ENCODE results near the gene QARS1. TPM values are rescaled to one million over a fixed set of nuclear protein-coding genes. Genes with fewer than 3 reads are reported as not detected.
A peak's percentile ranks its signal among the peaks of the same experiment; 100 is the strongest.

The QARS1 gene
- total RNA-seq, 4 donors from 2014 or later, result 403 to 873 (median 447) TPM

DNA sequence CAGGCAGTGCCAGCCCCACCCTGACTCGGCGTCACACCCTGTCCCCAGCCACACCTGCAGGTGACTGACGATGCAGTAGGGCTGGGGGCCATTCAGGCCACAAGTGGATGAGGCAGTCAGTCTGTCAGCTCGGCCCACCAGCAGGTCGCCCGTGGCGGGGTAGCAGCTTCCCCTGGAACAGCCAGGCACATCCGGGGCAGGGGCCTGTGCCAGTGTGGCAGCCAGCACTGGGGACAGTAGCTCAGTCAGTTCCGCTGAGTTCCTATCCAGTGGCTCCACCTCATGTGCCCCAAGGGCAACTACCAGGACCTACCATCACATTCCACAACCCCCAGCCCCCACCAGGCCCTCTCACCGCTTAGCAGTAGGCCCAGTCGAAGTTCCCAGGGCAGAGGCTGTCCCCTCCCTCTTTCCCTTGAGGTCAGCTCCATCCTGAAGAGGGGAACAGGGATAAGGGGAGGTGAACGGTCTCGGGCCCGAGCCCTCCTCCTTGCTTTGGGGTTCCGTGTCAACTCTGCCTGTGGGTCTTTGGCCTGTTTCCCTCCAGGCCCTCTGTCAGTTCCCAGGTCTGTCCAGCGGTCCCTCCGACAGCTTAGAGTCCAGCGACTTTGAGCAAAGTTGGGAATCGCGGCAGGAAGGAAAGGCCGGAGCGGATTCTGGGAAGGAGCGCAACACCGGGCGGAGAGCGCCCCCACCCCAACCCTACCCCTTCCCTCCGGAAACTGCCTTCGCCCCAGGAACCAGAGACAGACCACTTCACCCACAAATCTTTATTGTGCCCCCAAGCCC is 28.1 kb upstream of the QARS1 start, which contains the start of gene LAMB2:
Gene LAMB2, minus strand, starts transcription at position 614 of the 789 bp plus-strand sequence. Its CDS starts 183 bp downstream, at position 431.
- H3K4me1 ChIP-seq, result peaks cover 9 to 38% (median 21%) of the 10 kb centered on the region in 4 donors
- WGBS, 2 donors (ENCODE audit: low coverage in 1 of 2), result 19% methylated on average over 22 of the region's 28 CpGs; no CpG with 5 or more reads in 1 of the 2 donors
- in situ Hi-C loops (cut with MboI; ENCODE audit: low pct_ligation_motif_present in 1 of 4, low pct_unique_long_range_greater_than_20kb in 1 of 4, low sequenced_read_pairs in 3 of 4), result no loop called here

DNA sequence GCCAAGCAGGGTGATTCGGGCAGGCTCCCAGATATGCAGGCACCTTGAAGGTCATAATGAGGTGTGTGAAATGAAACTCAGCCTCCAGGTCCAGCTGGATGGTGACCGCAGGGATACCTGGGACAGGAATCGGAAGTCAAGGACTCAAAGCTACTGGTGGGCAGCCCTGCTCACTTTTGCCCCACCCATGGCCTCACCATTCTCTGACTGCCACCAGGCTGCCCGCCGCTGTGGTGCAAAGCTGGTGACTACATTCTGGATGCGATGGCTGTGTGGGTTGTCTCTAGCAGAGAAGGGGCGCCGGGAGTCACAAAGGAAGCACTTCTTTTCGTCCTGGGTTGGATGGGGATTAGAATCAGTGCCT is 27.5 kb upstream of the QARS1 start:
- intact Hi-C loops (cut with DNase I; ENCODE audit: low total_unique reads), result loop anchor here (5.0 kb wide), 1 partner anchor 40 kb away; the partner anchor contains the start of gene QRICH1
- in situ Hi-C loops (cut with MboI; ENCODE audit: low pct_ligation_motif_present in 1 of 4, low pct_unique_long_range_greater_than_20kb in 1 of 4, low sequenced_read_pairs in 3 of 4), result no loop called here
- H3K4me3 ChIP-seq, result peak overlapping the region; percentile 51 to 61 (median 52)
- H3K27me3 ChIP-seq, result no peaks in the 10 kb centered on the region
- no peaks in the 10 kb centered on the region for H3K36me3 ChIP-seq
- WGBS, 2 donors (ENCODE audit: low coverage in 1 of 2), result 43% methylated on average over 9 of the region's 9 CpGs; no CpG with 5 or more reads in 1 of the 2 donors
- TF ChIP-seq, protein P1, sequence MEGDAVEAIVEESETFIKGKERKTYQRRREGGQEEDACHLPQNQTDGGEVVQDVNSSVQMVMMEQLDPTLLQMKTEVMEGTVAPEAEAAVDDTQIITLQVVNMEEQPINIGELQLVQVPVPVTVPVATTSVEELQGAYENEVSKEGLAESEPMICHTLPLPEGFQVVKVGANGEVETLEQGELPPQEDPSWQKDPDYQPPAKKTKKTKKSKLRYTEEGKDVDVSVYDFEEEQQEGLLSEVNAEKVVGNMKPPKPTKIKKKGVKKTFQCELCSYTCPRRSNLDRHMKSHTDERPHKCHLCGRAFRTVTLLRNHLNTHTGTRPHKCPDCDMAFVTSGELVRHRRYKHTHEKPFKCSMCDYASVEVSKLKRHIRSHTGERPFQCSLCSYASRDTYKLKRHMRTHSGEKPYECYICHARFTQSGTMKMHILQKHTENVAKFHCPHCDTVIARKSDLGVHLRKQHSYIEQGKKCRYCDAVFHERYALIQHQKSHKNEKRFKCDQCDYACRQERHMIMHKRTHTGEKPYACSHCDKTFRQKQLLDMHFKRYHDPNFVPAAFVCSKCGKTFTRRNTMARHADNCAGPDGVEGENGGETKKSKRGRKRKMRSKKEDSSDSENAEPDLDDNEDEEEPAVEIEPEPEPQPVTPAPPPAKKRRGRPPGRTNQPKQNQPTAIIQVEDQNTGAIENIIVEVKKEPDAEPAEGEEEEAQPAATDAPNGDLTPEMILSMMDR (IDR thresholded peaks at IDR 0.05), result no peak
- TF ChIP-seq EP300 (IDR thresholded peaks at IDR 0.05; ENCODE audit: low read depth) (no peak), POLR2AphosphoS5 (IDR thresholded peaks at IDR 0.05) (no peak), POLR2A (IDR thresholded peaks at IDR 0.05) (no peak)
- no peak for DNase-seq
- peaks cover 9 to 38% (median 21%) of the 10 kb centered on the region in 4 donors for H3K4me1 ChIP-seq
- H3K9me3 ChIP-seq, result no peaks in the 10 kb centered on the region
- peak overlapping the region; percentile 84 to 93 (median 88) for H3K27ac ChIP-seq

More for the DNA sequence above, 28.1 kb upstream of the QARS1 start, which contains the start of gene LAMB2:
- Histone ChIP-seq H3K4me3 (peak within 1 kb of the TSS; percentile 51 to 61 (median 52)), H3K27me3 (no peaks in the 10 kb centered on the region), H3K9me3 (no peaks in the 10 kb centered on the region), H3K27ac (peak within 1 kb of the TSS; percentile 84 to 93 (median 88)), H3K36me3 (no peaks in the 10 kb centered on the region)
- DNase-seq, result peak; percentile 79
- intact Hi-C loops (cut with DNase I; ENCODE audit: low total_unique reads), result loop anchor here (5.0 kb wide), 1 partner anchor 40 kb away; the partner anchor contains the start of gene QRICH1
- TF ChIP-seq POLR2AphosphoS5 (IDR thresholded peaks at IDR 0.05), result peak; percentile 41 to 81 (median 46)
- TF ChIP-seq EP300 (IDR thresholded peaks at IDR 0.05; ENCODE audit: low read depth), result no peak
- TF ChIP-seq, protein P1 (IDR thresholded peaks at IDR 0.05), result no peak
- TF ChIP-seq POLR2A (IDR thresholded peaks at IDR 0.05), result peak; percentile 46

DNA sequence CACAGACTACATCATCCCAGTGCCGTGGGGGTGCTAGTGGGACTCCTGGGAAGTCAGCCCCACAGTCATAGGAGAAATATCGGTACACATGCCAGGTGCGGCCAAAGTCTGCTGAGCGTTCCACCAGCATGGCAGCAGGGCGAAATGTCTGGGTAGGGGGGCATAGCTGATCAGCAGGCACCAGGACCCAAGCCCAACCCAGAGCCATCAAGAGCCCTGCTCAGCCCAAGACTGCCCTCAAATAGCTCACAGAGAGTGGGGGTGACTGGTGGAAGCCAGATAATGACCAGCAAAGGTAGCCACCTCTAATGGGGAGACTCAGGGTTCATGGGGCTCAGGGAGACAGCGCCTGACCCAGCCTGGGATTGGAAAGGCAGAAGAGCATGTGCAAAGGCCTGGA is 27.0 kb upstream of the QARS1 start:
- H3K4me3 ChIP-seq, result peak overlapping the region in 1 of 4 donors; percentile 61
- no peaks in the 10 kb centered on the region for H3K9me3 ChIP-seq
- TF ChIP-seq POLR2A (IDR thresholded peaks at IDR 0.05) (no peak), POLR2AphosphoS5 (IDR thresholded peaks at IDR 0.05) (no peak), EP300 (IDR thresholded peaks at IDR 0.05; ENCODE audit: low read depth) (no peak)
- TF ChIP-seq, protein P1 (IDR thresholded peaks at IDR 0.05), result no peak
- DNase-seq, result no peak
- WGBS, 2 donors (ENCODE audit: low coverage in 1 of 2), result 92% methylated on average over 6 of the region's 6 CpGs; no CpG with 5 or more reads in 1 of the 2 donors
- intact Hi-C loops (cut with DNase I; ENCODE audit: low total_unique reads) (loop anchor here (5.0 kb wide), 1 partner anchor 39 kb away; the partner anchor contains the start of gene QRICH1), in situ Hi-C loops (cut with MboI; ENCODE audit: low pct_ligation_motif_present in 1 of 4, low pct_unique_long_range_greater_than_20kb in 1 of 4, low sequenced_read_pairs in 3 of 4) (no loop called here)
- H3K36me3 ChIP-seq, result no peaks in the 10 kb centered on the region
- peaks cover 9 to 38% (median 21%) of the 10 kb centered on the region in 4 donors for H3K4me1 ChIP-seq
- peak overlapping the region; percentile 84 to 93 (median 88) for H3K27ac ChIP-seq
- no peaks in the 10 kb centered on the region for H3K27me3 ChIP-seq

DNA sequence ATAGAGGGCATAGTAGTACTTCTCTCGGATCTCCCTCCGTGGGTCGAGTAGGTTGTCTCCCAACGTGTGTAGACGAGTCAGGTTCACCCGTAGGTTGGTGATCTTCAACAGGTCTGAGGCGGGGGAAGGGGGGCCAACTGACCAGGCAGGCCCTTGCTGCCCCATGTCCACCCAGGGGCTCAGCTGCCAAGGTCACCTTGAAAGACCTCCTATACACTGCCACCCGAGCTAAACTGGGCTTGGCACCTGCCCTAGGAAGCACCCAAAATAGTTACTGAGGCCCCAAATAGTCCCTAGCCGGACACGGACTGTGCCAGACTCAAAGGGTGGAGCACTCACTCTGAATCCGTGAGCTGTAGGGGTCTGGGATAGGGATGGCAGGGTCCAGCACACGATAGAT is 26.5 kb upstream of the QARS1 start:
- Histone ChIP-seq H3K27ac (no peak overlapping the region), H3K27me3 (no peaks in the 10 kb centered on the region), H3K4me1 (peaks cover 9 to 38% (median 21%) of the 10 kb centered on the region in 4 donors), H3K4me3 (no peak overlapping the region), H3K9me3 (no peaks in the 10 kb centered on the region), H3K36me3 (no peaks in the 10 kb centered on the region)
- 83 to 89% methylated on average over 5 to 9 of the region's 12 CpGs for WGBS, 2 donors (ENCODE audit: low coverage in 1 of 2)
- TF ChIP-seq POLR2A (IDR thresholded peaks at IDR 0.05) (no peak), EP300 (IDR thresholded peaks at IDR 0.05; ENCODE audit: low read depth) (no peak)
- TF ChIP-seq, protein P1 (IDR thresholded peaks at IDR 0.05), result no peak
- intact Hi-C loops (cut with DNase I; ENCODE audit: low total_unique reads), result loop anchor here (5.0 kb wide), 1 partner anchor 39 kb away; the partner anchor contains the start of gene QRICH1
- in situ Hi-C loops (cut with MboI; ENCODE audit: low pct_ligation_motif_present in 1 of 4, low pct_unique_long_range_greater_than_20kb in 1 of 4, low sequenced_read_pairs in 3 of 4), result no loop called here
- DNase-seq, result no peak

All from transverse colon (tissue), 4 donors.